ENCODE results near the gene RASEF. TPM values are rescaled to one million over a fixed set of nuclear protein-coding genes. Genes with fewer than 3 reads are reported as not detected.
"Not testable (repeated sequence)": the region's sequence is repeated elsewhere in the genome, so short reads cannot be mapped to it uniquely, and the experiment has no call there.

The RASEF gene
- total RNA-seq, 1 donor from 2014 or later = 7.6 TPM

- Histone ChIP-seq H3K4me1 (no peaks in the 10 kb centered on the region), H3K27ac (no peak overlapping the region), H3K27me3 (no peaks in the 10 kb centered on the region), H3K36me3 (no peaks in the 10 kb centered on the region), H3K9me3 (no peaks in the 10 kb centered on the region), H3K4me3 (no peak overlapping the region)
- DNase-seq (ENCODE audit: extremely low spot score in 2 of 2) = no peak
- TF ChIP-seq POLR2AphosphoS5 (IDR thresholded peaks at IDR 0.05; ENCODE audit: insufficient read depth in 1 of 2, low read depth in 1 of 2) (no peak), CTCF (IDR thresholded peaks at IDR 0.05) (no peak), POLR2A (IDR thresholded peaks at IDR 0.05) (no peak)
- intact Hi-C loops (cut with DNase I) = no loop called here
Observed at GRCh38 chr9:83106263-83106662, 43.3 kb upstream of the RASEF start.

GRCh38 chr9:83097633-83098032 lies 34.7 kb upstream of the RASEF start:
- no peaks in the 10 kb centered on the region for H3K27me3 ChIP-seq
- H3K27ac ChIP-seq = no peak overlapping the region
- TF ChIP-seq CTCF (IDR thresholded peaks at IDR 0.05) = no peak
- H3K36me3 ChIP-seq = no peaks in the 10 kb centered on the region
- no peaks in the 10 kb centered on the region for H3K9me3 ChIP-seq
- H3K4me1 ChIP-seq = no peaks in the 10 kb centered on the region
- DNase-seq (ENCODE audit: extremely low spot score in 2 of 2) = no peak
- H3K4me3 ChIP-seq = no peak overlapping the region
- intact Hi-C loops (cut with DNase I) = no loop called here

GRCh38 chr9:83093311-83093710 lies 30.4 kb upstream of the RASEF start:
- H3K27ac ChIP-seq; H3K9me3 ChIP-seq; H3K4me1 ChIP-seq; H3K36me3 ChIP-seq; H3K27me3 ChIP-seq; DNase-seq (ENCODE audit: extremely low spot score in 2 of 2); H3K4me3 ChIP-seq; intact Hi-C loops (cut with DNase I): not testable (repeated sequence)

GRCh38 chr9:83081846-83082245 lies 18.9 kb upstream of the RASEF start:
- no peaks in the 10 kb centered on the region for H3K9me3 ChIP-seq
- H3K4me3 ChIP-seq = no peak overlapping the region
- no peak for TF ChIP-seq POLR2AphosphoS5 (IDR thresholded peaks at IDR 0.05; ENCODE audit: insufficient read depth in 1 of 2, low read depth in 1 of 2)
- no peak for TF ChIP-seq CTCF (IDR thresholded peaks at IDR 0.05)
- no peak for TF ChIP-seq POLR2A (IDR thresholded peaks at IDR 0.05)
- intact Hi-C loops (cut with DNase I) = no loop called here
- no peak overlapping the region for H3K27ac ChIP-seq
- no peaks in the 10 kb centered on the region for H3K36me3 ChIP-seq
- H3K4me1 ChIP-seq = no peaks in the 10 kb centered on the region
- H3K27me3 ChIP-seq = no peaks in the 10 kb centered on the region
- no peak for DNase-seq (ENCODE audit: extremely low spot score in 2 of 2)

GRCh38 chr9:83081010-83081409 lies 18.1 kb upstream of the RASEF start:
- H3K27me3 ChIP-seq = no peaks in the 10 kb centered on the region
- H3K36me3 ChIP-seq = no peaks in the 10 kb centered on the region
- no peaks in the 10 kb centered on the region for H3K9me3 ChIP-seq
- H3K4me3 ChIP-seq = no peak overlapping the region
- TF ChIP-seq POLR2AphosphoS5 (IDR thresholded peaks at IDR 0.05; ENCODE audit: insufficient read depth in 1 of 2, low read depth in 1 of 2) (no peak), CTCF (IDR thresholded peaks at IDR 0.05) (no peak)
- DNase-seq (ENCODE audit: extremely low spot score in 2 of 2) = no peak
- no peak overlapping the region for H3K27ac ChIP-seq
- no peaks in the 10 kb centered on the region for H3K4me1 ChIP-seq
- intact Hi-C loops (cut with DNase I) = no loop called here

- H3K4me1 ChIP-seq; intact Hi-C loops (cut with DNase I); H3K9me3 ChIP-seq; H3K27ac ChIP-seq; H3K4me3 ChIP-seq; H3K27me3 ChIP-seq; DNase-seq (ENCODE audit: extremely low spot score in 2 of 2); H3K36me3 ChIP-seq: not testable (repeated sequence)
Observed at GRCh38 chr9:83075932-83076331, 13.0 kb upstream of the RASEF start.

- intact Hi-C loops (cut with DNase I); H3K4me3 ChIP-seq; H3K27me3 ChIP-seq; DNase-seq (ENCODE audit: extremely low spot score in 2 of 2); H3K36me3 ChIP-seq; H3K27ac ChIP-seq; H3K9me3 ChIP-seq; H3K4me1 ChIP-seq: not testable (repeated sequence)
Observed at GRCh38 chr9:83072498-83072897, 9.6 kb upstream of the RASEF start.
